HG03520 (cell line): ENCODE measurements around the gene SASS6.
A peak's percentile ranks its signal among the peaks of the same experiment; 100 is the strongest.
"Not testable (repeated sequence)": the region's sequence is repeated elsewhere in the genome, so short reads cannot be mapped to it uniquely, and the experiment has no call there.

Source experiments
- ATAC-seq: cut with Tn5 transposase; IDR thresholded peaks from one replicate; pipeline ENCODE4 v1.9.1; 2021; ENCODE audit warnings: mild to moderate bottlenecking, moderate library complexity; ENCODE audit not compliant: unreplicated experiment

The SASS6 gene

GRCh38 chr1:100050139-100050538 lies 82.6 kb downstream of the SASS6 start:
- ATAC-seq = no peak

- not testable (repeated sequence) for ATAC-seq
Measured at GRCh38 chr1:100047235-100047708, 85.5 kb downstream of the SASS6 start.

- ATAC-seq = no peak
Measured at GRCh38 chr1:100045206-100045605, 87.5 kb downstream of the SASS6 start.

GRCh38 chr1:100039591-100039990 lies 93.1 kb downstream of the SASS6 start:
- ATAC-seq = no peak

- ATAC-seq = peak; percentile 37
Measured at GRCh38 chr1:100038660-100039287, 94.0 kb downstream of the SASS6 start.

GRCh38 chr1:100037927-100038659 lies 94.6 kb downstream of the SASS6 start:
- peak; percentile 86 for ATAC-seq

GRCh38 chr1:100037656-100037926 lies 95.1 kb downstream of the SASS6 start:
- no peak for ATAC-seq

GRCh38 chr1:100036718-100037655 lies 95.7 kb downstream of the SASS6 start:
- no peak for ATAC-seq

- no peak for ATAC-seq
Measured at GRCh38 chr1:100035214-100035613, 97.5 kb downstream of the SASS6 start.

- ATAC-seq = no peak
Measured at GRCh38 chr1:100034470-100034869, 98.3 kb downstream of the SASS6 start.
